TTC549 (cell line): ENCODE results near the gene DCAF10.
"Not testable (repeated sequence)": the region's sequence is repeated elsewhere in the genome, so short reads cannot be mapped to it uniquely, and the experiment has no call there.

Experiments
- FAIRE-seq: peaks from 2 replicates; lab custom pipeline; 2012; peaks lifted over from hg19 to GRCh38; lab: Jason Lieb, UNC

The DCAF10 gene

DNA sequence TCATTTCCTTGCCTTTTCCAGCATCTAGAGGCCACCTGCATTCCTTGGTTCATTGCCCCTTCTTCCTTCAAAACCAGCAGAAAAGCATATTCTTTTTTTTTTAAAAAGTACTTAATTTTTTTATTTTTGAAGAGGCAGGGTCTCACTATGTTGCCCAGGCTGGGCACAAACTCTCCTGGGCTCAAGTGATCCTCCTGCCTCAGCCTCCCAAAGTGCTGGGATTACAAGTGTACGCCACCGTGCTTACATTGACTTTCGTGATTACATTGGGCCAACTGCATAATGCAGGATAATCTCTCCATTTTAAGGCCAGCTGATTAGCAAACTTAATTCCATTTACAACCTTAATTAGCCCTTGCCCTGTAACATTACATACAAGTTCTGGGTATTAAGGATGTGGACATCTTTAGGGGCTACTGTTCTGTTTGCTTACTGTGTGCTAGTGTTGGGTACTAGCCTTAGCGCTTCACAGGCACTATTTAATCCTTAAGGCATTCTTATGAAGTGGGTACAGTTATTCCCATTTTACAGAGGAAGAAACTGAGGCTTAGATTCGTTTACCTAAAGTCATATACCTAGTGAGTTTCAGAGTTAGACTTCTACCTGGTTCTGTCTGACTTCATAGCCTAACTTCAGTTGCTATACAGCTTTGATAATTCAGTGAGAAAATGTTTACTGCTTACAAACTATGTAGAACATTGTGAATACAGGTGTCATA is 69.6 kb downstream of the DCAF10 start:
- FAIRE-seq: no peak

DNA sequence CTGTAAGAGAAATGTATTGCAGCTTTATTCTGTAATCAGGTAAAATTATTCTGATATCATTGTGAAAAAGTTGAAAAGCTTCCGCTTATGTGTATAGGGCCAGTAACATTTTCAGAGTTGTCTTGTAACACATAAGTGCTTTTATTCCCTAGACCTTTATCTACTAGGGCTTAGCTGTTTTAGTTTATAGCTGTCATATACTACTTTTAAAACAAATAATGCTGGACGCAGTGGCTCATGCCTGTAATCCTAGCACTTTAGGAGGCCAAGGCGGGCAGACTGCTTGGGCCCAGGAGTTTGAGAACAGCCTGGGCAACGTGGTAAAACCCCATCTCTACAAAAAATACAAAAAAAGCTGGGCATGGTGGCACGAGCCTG is 70.2 kb downstream of the DCAF10 start:
- FAIRE-seq: no peak

DNA sequence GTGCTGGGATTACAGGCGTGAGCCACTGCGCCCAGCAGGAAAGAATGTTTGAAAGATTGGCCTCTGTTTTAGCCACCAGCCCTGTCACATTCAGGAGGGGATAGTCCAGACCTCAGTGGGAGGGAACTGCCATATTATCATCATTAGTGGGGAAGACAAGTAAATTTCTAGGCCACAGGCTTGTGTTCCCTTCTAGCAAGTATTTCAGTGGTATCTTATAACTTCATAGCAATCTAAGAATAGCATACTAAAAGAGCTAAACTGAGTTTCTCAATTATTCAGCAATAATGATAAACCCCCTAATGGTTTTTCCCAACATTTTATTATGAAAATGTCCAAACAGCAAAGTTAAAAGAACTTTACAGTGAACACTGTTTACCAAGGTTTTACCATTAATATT is 73.4 kb downstream of the DCAF10 start:
- no peak for FAIRE-seq

DNA sequence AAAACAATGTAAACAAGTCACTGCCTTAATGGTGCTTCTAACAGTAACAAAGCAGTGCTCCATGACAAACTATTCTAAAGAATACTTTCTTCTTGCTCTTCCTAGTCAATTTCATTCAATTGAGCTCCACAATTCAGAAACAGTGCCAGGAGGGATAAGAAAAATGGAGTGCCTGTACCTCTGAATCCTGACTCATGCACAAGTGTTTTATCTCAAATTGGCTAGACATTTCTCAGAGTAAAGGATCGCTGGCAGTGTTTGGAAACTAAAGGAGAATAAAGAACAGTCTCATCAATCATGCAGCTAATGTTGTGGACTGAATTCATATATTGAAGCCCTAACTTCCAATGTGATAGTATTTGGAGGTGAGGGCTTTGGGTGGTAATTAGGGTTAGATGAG is 75.8 kb downstream of the DCAF10 start:
- no peak for FAIRE-seq

DNA sequence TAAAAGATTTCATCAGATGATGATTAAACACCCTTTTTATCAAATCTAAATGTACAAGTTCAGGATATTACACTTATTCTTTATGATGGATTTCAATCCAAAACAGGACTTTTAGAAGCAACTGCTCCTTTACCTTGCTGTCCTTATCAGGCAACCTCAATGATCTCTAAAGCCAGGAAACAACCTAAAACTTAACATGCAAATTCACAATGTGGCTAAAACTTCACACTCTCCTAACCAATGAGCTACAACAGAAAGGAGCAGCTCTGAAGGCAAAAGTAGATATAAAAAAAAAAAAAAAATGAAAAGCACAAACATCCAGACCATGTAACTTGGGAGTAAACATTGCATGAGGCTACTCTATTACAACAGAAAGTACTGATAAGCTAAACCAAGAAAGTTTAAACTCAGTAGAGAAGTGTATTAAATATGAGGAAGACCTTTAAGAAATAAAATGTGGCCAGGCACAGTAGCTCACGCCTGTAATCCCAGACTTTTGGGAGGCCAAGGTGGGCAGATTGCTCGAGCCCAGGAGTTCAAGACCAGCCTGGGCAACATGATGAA is 80.4 kb downstream of the DCAF10 start:
- FAIRE-seq: no peak

DNA sequence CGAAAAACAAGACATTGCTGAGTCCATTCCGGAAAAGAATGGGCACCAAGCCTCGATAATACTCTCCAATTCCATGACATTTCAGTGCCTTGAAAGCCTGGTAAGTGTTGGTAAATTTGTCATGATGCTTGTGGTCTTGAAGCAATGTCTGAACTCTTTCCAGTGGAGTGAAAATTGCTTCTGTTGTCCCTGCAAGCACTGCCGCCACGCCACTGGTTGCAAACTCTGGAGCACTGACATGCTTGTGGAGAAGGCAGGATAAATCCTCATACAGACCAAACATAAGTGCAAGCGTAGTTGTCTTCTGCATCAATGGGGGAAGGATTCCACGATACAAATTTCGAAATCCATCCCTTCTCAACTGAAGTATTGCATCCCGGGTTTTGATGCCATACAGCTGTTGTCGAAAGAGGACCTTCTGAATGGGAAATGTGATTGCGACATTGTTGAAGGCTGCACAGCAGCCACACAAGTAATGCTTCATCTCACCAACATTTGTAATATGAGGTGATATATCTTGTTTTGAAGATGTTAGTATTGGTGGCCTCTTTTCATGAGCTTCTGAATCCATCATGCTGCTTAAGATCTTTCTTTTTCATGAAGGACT is 87.5 kb downstream of the DCAF10 start:
- not testable (repeated sequence) for FAIRE-seq

DNA sequence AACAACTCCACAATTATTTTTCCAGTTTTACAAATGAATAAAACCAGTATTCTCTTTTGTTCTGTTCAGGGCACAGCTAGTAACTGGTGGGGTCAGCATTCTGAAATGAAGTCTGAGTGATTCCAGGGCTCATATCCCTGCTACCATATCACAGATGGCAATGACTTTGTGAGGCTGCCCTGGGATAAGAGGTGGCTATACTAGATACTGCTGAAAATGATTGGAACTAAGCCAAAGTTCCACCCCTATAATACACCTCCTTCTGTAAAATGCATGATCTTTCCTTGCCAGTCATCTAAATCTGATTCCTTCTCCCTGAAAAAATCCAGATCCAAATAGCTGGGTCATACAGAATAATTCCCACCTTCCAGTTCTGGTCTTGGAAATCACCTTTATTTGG is 88.9 kb downstream of the DCAF10 start:
- no peak for FAIRE-seq

DNA sequence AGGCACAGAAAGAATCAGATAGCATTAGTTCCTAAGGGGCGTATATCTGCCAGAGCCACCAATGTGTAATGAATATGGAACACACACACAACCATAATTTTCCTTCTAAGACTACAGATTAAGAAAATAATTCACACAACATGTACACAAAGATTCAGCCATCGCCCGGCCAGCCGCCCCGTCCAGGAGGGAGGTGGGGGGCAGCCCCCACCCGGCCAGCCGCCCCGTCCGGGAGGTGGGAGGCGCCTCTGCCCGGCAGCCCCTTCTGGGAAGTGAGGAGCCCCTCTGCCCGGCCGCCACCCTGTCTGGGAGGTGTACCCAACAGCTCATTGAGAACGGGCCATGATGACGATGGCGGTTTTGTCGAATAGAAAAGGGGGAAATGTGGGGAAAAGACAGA is 90.4 kb downstream of the DCAF10 start:
- not testable (repeated sequence) for FAIRE-seq

DNA sequence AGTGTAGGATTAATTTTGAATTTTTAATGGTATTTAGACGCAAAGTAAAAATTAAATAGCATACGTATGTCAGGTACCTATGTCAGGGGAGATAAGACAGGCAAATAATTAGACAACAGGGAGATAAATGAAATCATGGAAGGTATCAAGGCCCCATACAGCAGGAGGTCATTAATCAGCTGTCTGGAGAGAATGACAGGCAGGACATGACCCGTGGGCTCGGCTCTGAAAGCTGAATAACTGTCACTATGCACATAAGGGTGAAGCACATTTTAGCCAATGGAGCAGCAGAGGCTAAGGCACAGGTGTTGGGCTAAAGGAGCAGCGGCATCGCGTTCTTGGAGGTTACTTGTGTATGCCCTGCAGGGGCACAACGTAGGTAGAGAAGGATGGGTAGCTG is 91.5 kb downstream of the DCAF10 start:
- no peak for FAIRE-seq

DNA sequence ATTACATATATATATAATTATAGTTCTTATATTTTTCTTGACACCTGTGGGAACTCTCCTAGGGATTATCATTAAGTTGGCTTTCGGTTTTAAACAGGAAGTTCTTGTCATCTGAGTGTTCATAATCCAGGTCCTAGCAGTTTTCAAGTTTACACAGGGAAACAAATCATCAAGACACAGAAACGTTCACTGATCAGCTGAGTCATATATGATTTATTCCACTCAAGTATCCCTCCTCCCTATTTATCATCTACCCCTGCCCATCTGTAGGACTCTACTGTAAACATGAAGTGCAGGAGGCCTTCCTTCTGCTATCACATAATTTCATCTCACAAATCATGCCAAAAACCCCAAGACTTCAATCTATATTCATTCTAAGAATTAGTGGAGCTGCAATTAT is 97.1 kb downstream of the DCAF10 start:
- FAIRE-seq: no peak

DNA sequence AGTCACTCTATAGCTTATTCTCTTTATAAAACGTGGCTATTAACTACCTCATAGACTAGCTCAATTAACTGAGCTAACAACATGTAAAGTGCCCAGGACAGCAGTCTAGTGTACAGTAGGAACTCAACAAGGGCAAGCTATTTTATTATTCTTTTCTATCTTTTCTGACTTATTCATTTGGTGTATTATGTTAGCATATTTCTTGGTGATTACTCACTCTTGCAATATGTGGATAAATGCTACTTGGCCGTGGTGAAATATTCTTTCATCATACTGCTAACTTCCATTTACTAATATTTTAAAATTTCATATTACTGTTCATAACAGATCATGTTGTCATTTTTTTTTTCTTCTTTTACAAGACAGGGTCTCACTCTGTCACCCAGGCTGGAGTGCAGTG is 98.4 kb downstream of the DCAF10 start:
- FAIRE-seq: no peak

DNA sequence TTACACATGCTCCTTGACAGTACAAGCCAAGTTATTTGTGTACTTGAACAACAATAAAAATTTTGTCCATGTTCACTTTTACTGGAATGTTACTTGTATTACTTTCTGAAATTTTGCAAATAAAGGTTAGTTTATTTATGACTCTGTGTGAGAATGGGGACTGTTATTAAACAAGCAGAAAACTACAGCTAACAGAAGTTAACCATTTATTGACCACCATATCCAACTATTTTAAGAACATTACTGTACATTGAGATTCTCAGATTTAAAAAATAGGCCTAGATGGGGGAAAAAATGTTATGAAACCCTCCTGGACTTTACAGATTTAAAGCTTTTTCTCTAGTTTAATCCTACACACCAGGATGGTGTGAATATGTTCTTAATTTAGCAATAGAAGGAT is 101.5 kb downstream of the DCAF10 start:
- FAIRE-seq: no peak

DNA sequence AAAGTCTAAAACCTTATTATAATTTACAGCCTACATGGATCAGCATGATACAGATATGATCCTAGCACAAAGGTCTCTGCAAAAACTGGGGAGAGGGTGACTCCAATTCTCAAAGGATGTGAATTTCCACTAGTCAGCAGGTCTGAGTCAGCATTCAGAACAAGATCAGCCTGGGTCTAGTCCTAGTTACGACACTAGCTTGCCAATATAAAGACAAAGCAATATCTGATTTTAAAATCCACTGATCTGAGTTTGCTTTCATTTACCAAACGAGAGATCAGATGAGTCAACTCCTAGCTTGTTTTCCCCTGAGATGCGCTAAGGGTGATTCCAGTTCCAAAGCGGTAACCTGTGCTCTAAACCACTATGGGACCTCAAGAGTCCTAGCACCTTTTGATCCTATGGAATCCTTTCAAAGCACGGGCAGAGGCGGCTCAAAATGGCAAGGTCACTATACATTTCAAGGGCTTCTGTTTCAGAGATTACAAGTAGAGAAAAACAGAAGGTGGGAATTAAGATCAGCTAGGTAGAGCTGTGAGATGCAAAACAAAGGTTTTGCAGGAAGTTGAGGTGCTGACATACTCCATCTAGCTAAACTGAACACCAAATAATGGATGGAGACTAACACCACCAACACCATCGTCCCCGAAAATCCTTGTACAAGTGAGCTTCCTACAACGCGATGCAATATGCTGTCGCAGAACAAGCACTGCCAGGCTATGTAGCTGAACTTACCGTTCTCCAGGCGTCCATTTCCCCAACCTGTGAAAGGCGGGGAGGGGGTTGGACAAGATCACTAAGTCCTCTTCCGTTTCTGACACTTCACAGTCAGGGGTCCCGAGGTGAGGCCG is 102.4 kb downstream of the DCAF10 start:
- no peak for FAIRE-seq

DNA sequence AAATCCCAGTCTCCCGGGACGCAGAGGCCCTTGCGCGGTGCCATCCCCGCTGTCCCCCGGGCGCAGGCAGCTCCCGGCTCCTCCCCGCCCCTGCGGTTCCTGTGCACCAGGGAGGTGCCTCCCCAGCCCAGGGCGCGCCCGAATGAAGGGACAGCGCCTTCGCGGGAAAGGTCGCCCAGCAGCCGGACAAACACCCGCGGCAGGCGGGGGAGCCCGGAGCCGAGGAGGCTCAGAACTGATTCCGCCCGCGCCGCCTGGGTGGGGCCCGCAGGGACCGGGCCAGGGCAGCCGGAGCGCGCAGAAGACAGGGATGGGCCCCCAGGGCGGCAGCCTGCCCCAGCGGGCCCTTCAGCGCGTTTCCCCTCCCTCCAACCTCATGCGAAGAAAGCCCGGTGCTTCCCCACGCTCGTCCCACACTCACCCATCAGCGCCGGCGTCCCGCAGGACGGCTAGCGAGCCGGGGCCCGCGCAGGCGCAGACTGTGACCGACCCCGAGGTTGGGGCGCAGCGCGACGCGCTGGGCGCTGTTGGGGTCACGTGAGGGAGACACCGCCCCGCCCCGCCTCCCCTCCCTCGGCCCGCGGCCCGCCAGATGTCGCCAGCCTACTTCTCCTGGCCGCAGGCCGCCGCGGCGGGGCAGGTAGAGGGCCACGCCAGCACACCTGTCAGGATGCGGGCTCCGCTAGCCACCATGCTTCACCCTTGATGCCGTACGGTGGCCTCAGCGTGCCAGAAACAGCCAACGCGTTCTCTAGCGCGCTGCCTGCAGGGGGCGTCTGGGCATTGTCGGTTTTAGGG is 103.2 kb downstream of the DCAF10 start, which contains the start of gene SLC25A51:
TSS of gene SLC25A51 (minus strand) at position 481 of the 798 bp plus-strand sequence. CDS start 15,577 bp downstream, outside the sequence.
- no peak for FAIRE-seq

DNA sequence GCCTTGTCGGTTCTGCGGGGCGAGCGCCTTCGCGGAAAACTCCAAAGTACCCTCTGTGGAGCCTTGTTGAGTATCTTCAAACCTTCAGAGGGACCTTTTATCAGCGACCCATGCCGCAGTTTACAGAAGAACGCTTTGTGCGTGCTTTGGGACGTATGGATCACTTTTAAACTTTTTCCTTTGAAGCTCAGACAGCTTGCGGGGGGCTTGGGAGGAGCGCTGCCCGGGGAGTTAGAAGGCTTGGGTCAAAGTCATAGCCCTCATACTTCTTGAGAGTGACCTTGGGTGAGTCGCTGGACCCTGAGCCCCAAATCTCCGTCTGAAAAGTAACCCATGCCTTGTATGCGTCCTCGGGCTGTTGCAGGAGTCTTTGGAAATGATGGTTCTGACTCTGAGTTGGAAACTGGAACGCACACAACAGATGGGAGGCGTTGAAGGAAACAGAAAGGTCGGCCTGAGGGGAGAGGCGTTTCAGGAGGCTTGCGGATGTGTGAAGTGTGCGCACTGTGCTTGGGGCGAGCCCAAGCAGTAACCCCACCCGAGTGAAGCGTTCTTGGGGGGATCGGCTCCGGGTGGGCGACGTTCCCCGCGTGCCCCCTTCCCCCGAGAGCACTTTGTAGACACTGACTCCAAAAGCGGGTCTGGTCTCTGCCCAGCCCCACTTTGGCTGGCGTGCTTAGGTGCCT is 104.0 kb downstream of the DCAF10 start:
- FAIRE-seq: no peak

DNA sequence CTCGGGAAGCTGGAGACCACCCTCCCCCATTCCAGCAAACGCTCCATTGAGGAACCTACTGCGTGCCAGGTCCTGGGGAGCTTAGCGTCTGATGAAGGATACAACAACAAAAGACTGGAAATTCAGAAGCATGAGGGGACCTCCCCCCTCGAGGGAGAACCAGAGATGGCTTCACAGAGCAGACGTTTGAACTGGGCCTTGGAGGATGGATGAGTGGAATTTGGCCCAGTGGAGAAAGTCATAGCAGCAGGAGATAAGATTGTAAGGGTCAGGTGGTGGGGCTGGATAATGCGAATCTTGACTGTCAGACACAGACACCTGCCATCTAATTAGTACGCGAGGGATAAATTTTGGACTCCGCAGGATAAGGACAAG is 104.5 kb downstream of the DCAF10 start:
- no peak for FAIRE-seq

DNA sequence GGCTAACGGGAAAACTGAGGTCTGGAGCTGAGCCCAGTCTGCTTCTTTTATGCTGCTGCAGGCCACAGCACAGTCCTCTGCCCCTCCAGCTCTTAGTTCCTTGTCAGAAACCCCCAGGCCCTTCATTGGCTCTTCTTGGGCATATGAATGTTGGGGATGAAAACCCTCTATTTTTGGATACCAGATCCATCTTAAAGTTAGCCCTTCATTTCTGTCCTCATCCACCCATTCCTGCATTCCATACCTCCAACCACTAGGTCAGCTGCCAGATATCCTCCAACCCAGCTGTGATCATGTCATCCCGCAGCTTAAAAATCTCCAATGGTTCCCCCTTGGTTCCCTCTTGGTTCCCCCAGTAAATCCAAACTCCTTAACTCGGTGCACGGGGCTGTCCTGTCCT is 105.2 kb downstream of the DCAF10 start:
- FAIRE-seq: no peak

DNA sequence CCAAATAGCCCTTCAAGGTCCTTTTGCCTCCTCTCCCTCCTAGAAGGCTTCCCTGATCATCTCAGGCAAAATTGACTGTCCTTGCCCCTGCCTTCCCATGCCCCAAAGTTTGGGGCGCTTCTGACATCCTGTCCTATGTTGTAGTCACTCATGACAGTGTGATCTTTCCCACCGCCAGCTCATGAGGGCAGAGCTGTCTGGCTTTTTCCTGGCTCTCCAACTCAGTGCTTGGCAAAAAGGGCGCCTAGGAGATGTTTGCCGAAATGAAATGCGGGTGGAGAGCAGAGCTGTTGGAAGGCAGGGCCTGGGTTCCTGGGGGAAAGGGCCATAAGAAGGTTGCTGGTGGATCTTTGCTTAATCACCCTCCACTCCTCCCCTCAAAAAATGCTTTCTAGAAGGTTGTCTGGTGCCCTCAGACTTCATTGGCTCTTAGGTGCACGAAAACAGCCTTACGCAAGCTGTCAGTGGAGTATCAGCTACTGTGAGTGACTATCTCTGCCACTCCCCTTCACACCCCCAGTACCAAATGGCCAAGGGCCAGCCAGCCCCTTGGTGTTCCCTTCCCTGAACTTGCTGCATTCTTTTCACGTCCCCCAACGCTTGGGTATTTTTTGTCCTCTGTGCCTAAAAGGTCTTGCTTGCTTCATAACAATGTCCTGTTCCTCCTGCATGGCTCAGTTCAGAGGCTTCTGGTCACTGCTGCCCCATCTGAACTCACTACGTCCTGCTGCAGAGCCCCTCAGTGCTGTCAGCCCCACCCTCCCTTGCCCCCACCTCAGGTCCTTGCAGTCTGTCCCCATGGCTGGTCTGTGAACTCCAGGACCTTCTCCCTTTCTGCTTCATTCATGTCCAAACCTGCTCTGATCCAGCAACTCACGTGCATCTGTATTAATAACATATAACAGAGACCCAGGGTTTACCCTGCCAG is 106.0 kb downstream of the DCAF10 start:
- FAIRE-seq: no peak

DNA sequence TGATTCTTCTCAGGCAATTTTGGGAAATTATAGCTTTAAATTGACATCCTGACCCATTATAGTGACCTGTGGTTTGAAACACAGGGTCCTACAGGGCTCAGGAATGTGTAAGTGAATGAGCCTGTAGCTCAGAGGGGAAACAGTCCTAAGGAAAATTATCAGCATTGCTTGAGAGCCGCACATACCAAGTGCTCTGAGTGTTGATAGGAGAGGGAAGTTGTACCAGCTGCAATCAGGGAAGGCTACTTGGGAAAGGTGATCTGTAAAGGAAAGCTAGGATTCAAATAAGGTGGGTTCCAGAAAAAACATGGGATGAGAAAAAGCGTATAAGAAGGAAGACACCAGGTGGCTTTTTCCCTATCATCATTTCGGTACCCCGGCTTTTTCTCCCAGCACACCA is 107.7 kb downstream of the DCAF10 start:
- FAIRE-seq: no peak

DNA sequence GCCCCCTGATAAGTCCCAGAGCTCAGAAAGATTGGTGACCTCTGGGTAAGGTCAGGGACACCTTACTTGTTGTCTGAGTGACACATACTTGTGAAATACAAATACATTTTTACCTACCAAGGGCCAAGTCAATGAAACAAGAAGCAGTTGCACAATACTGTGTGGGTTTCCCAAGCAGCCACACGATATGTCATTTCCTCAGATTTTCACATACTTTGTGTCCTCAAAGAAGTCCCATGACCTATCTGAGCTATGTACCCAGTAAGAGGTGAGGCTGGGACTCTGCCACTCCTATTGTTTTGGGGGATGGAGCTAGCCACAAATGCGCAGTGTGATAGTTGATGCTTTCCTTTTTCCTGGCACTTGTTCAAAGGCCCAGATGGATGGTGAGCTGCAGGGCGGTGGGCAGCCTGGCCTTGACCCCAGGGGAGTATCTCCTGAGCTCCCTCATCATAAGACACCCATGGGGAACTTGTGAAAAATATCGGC is 108.1 kb downstream of the DCAF10 start:
- no peak for FAIRE-seq
